ENCODE data around the gene HTR2C.
A peak's percentile ranks its signal among the peaks of the same experiment; 100 is the strongest.
"Not testable (repeated sequence)": the region's sequence is repeated elsewhere in the genome, so short reads cannot be mapped to it uniquely, and the experiment has no call there.

Gene HTR2C

GRCh38 chrX:114712466-114712865 lies 128.6 kb downstream of the HTR2C start:
- no peak for DNase-seq

GRCh38 chrX:114715096-114715495 lies 131.2 kb downstream of the HTR2C start:
- no peak for DNase-seq

DNA sequence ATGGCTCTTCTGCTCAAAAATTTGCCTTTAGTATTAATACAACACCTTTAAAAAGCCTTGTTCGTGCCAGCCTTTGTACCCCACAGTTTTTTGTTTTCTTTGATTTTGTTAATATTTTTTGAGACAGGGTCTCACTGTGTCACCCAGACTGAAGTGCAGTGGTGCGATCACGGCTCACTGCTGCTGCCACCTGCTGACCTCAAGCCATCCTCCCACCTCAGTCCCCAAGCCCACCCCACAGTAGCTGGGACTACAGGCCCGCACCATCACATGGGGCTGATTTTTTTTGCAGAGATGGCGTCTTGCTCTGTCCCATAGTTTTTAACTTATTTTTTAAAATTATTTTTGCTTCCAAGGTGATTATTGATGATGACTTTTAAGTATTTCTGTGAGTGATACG lies 134.0 kb downstream of the HTR2C start:
- DNase-seq = peak in 2 of 4 experiments; percentile 0 to 2

DNA sequence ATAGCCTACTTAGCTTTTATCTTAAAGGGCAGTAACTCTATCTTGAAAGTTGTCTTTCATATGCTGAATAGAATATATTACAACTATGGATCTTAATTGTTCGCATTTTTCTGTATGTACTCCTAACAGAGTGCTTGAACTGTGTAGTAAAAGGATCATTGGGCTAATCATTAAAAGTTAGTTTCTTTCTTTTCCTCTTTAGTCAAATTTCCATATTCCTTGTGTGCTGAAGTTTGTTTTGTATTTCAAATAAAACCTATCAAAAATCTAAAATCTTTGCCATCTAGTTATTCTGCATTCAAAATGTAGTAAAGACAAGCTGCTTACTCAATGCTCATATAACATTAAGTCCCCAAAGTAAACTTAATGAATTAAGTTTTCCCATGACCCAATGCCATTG lies 182.7 kb downstream of the HTR2C start:
- no peak for DNase-seq

- DNase-seq = no peak
Measured at GRCh38 chrX:114774691-114775090, 190.8 kb downstream of the HTR2C start.

DNA sequence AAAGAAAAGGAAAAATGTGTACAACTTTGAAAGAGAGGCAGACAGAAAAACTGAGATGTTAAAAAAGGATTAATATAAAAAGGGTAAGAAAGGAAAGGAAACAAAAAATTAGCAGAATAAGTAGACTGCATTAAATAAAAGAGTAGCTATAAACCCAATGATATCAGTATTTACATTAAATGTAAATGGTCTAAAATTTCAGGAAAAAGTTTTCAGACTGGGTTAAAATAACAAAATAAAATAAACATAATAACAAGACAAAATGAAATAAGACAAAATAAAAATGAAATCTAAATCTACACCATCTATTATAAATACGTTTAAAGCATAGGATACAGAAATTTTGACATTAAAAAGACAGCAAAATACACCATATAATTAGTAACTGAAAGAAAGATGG lies 199.0 kb downstream of the HTR2C start:
- no peak for DNase-seq

- no peak for DNase-seq
Measured at GRCh38 chrX:114787061-114787460, 203.2 kb downstream of the HTR2C start.

DNA sequence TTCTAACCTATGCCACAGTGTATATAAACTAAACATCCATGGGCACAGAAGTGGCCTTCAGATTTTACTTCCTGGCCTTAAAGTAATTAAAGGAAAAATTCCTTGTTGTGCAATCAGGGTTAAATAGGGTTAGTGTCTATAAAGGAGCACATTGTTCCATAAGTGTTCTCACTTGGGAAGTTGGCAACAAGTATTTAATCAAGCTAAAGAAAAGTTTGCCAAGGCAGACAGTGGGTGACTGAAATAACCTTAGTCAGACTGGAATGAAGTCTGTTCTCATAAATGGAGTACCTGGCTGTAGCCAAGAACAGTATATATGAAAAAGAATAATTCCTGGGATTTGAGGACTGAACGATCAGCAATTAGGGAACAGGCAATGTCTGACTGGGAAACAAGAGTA lies 213.6 kb downstream of the HTR2C start:
- no peak for DNase-seq

DNA sequence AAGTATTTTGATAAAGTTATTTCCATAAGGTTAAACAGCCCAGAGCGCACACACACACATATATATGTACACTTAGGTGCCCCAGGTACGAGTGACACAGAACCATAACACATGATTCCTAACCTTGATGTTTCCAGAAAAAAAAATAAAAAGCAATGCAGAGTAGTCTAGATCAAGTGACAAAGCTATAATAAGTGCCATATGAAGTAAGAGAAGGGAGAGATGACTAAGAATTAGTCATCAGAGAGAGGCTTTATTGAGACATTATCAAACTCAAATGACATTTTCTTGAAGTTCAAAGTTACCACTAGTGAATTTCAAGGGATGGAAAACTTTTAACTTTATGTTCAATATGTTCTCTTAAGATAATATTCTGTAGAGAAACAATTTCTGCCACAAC lies 215.0 kb downstream of the HTR2C start:
- DNase-seq = peak in 2 of 4 experiments; percentile 1 to 6

DNA sequence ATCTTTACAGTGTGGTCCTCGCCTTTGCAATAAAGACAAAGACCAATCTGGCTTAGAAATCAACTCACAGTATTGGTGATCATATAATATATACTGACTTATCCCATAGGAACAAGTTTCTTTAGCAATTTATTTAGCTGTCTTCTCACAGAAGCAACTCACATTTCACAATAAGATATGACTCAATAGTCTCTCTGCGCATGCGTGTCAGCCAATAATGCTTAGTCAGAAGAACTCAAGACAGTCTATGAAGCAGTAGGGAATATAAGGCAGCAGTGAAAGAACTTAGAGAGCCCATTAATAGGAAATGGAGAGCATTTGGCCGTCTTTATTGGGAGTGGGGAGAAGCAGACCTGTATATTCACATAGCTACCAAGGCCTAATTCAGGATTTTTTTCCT lies 216.8 kb downstream of the HTR2C start:
- DNase-seq = peak in 1 of 4 experiments; percentile 4

- no peak for DNase-seq
Measured at GRCh38 chrX:114819509-114819908, 235.6 kb downstream of the HTR2C start.

- DNase-seq = no peak
Measured at GRCh38 chrX:114841051-114841450, 257.2 kb downstream of the HTR2C start.

DNA sequence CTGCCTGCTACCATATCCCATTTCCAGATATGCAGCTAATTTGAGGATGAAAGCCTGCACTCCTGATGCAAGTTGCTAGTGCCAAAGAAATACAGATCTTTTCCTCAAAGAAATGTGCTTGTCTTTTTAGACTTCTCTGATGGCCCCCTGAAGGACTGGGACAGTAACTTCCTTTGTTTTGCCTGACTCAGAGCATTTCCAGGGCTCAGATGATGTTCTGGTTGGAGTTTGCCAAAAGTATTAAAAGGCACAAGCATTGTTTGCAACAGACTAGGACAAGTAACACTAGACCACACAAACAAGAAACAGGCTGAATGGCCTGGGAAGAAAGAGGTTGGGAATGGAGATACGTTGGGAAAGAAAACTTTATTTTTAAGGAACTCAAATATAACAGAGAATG lies 258.3 kb downstream of the HTR2C start:
- no peak for DNase-seq

GRCh38 chrX:114889481-114889880 lies 305.6 kb downstream of the HTR2C start:
- no peak for DNase-seq

- DNase-seq = no peak
Measured at GRCh38 chrX:114903618-114904017, 319.7 kb downstream of the HTR2C start.

DNA sequence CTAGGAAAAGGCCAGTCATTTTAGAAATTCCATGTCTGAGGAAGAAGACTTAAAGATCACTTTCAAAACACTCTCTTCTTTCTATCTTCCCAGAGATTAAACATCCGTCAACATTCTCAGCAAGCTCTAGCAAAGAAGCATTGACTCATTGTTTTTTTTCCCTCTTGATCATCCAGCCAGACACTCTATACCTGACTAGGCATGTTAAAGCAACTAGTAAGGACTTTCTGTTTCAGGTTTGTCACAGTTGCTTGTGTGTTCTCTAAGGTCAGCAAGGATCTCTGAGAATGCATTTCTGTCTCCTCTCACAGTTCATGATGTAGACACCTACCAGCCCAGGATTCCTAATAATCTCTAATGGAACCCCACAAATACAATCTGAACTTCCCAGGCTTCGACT lies 321.4 kb downstream of the HTR2C start:
- DNase-seq = no peak

DNA sequence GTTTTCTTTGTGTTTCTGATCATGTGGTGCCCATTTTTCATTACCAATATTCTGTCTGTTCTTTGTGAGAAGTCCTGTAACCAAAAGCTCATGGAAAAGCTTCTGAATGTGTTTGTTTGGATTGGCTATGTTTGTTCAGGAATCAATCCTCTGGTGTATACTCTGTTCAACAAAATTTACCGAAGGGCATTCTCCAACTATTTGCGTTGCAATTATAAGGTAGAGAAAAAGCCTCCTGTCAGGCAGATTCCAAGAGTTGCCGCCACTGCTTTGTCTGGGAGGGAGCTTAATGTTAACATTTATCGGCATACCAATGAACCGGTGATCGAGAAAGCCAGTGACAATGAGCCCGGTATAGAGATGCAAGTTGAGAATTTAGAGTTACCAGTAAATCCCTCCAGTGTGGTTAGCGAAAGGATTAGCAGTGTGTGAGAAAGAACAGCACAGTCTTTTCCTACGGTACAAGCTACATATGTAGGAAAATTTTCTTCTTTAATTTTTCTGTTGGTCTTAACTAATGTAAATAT lies 323.2 kb downstream of the HTR2C start:
- DNase-seq = no peak

DNA sequence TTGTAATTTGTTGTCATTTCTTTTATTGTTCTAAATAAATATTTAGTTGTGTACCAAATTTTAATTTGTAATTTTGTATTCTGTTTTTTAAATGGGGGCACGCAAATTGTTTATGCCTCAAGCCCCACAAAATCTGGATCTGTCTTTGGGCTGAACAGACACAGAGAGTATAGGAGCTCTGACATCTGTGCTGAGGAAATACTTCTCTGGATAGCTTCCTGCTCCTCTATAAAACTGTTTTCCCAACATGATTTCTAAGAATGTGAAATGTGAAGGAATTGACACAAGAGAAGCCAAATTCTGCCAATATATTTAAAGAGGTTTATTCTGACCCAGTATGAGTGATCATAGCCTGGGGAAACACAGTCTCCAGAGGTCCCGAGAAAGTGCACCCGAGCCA lies 340.5 kb downstream of the HTR2C start:
- DNase-seq = no peak

- DNase-seq = no peak
Measured at GRCh38 chrX:114924856-114925255, 341.0 kb downstream of the HTR2C start.

GRCh38 chrX:114930227-114930626 lies 346.3 kb downstream of the HTR2C start:
- no peak for DNase-seq

DNA sequence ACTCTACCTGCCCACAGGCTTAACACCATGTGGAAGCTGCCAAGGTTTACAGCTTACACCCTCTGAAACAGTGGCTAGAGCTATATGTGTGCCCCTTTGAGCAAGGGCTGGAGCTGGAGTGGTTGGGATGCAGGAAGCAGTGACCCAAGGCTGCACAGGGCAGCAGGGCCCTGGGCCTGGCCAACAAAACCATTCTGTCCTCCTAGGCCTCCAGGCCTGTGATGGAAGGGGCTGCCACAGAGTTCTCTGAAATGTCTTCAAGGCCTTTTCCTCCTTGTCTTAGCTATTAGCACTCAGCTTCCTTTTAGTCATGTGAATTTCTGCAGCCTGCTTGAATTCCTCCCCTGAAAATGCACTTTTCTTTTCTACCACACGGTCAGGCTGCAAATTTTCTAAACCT lies 348.7 kb downstream of the HTR2C start:
- DNase-seq = no peak

GRCh38 chrX:114933291-114933690 lies 349.4 kb downstream of the HTR2C start:
- not testable (repeated sequence) for DNase-seq

DNA sequence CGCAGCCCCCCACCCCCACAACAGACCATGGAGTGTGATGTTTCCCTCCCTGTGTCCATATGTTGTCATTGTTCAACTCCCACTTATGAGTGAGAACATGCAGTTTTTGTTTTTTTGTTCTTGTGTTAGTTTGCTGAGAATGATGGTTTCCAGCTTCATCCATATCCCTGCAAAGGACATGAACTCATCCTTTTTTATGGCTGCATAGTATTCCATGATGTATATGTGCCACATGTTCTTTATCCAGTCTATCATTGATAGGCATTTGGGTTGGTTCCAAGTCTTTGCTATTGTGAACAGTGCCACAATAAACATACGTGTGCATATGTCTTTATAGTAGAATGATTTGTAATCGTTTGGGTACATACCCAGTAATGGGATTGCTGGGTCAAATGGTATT lies 353.2 kb downstream of the HTR2C start:
- not testable (repeated sequence) for DNase-seq

DNA sequence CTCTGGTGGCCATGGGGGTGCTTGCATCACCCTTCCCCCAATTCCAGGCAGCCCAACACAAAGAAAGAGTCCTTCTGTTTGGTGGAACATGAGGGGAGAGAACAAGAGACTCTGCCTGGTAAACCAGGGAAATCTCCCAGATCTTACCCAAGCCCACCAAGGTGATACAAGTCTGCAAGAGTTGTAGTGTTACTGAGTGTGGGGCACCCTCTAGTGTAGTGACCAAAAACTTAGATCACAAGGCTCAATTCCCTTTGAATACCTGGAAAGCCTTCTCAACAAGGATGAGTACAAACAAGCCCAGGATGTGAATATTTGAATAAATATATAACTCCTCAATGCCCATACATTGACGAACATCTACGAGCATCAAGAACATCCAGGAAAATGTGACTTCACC lies 368.8 kb downstream of the HTR2C start:
- no peak for DNase-seq

Measured in suppressor macrophage (primary cell).